ENCODE results near the gene PDP2. TPM values are rescaled to one million over a fixed set of nuclear protein-coding genes. Genes with fewer than 3 reads are reported as not detected.

Gene PDP2
- total and polyA plus RNA-seq, 10 of the 15 experiments (the other 5 are each of a cell fraction or from before 2014, with no cell fraction given), result 1.9 to 31.1 (median 6.2) TPM

GRCh38 chr16:66890799-66891198 is 10.5 kb downstream of the PDP2 start:
- H2AFZ ChIP-seq (ENCODE audit: control insufficient read depth, low read depth, low read length), result no peak overlapping the region
- ChIA-PET CTCF (interaction anchor here (0.8 to 9.7 kb wide), 7 partner anchors 7 to 35 kb away, joined by 3 to 77 read pairs (median 6); partner anchors contain the start of genes PDP2 and RRAD), POLR2A (interaction anchor here (1.5 kb wide), 1 partner anchor 8 kb away, joined by 5 read pairs; no protein-coding TSS in a partner anchor), SMC1A (ENCODE audit: uncharacterized antibody, unreplicated experiment) (interaction anchor here (0.8 to 1.5 kb wide), 4 partner anchors 9 to 86 kb away, joined by 3 to 4 read pairs (median 4); no protein-coding TSS in a partner anchor), RAD21 (ENCODE audit: unreplicated experiment) (interaction anchor here (1.1 kb wide), 1 partner anchor 10 kb away, joined by 3 read pairs; the partner anchor contains the start of gene PDP2)
- no peak for DNase-seq (ENCODE audit: low read depth, low spot score)
- no peak for FAIRE-seq
- no peaks in the 10 kb centered on the region for H3K79me2 ChIP-seq (ENCODE audit: control insufficient read depth, insufficient read depth, low read length)
- no peak overlapping the region for H3K4me2 ChIP-seq (ENCODE audit: control insufficient read depth, insufficient read depth)
- H4K20me1 ChIP-seq (ENCODE audit: control insufficient read depth, insufficient read depth), result no peaks in the 10 kb centered on the region
- H3K4me3 ChIP-seq, result no peak overlapping the region
- in situ Hi-C loops (cut with MboI), result no loop called here
- peaks cover 0 to 3% of the 10 kb centered on the region in 2 experiments; a peak in 3 of 4 replicates for H3K36me3 ChIP-seq (ENCODE audit: control insufficient read depth in 2 of 2, insufficient read depth in 2 of 2, low read length in 1 of 2)
- no peak for ATAC-seq
- no peaks in the 10 kb centered on the region for H3K9me3 ChIP-seq (replicated peaks; ENCODE audit: control insufficient read depth, insufficient read depth, low read length)
- BruUV-seq (replicated peaks), result no TSS peak
- intact Hi-C loops (cut with micrococcal nuclease; ENCODE audit: unreplicated experiment), result no loop called here
- no peaks in the 10 kb centered on the region for H3K27me3 ChIP-seq (replicated peaks in 1 of 2; ENCODE audit: control insufficient read depth in 2 of 2, insufficient read depth in 2 of 2, low read length in 1 of 2)
- 96% methylated on average over 2 of the region's 2 CpGs for WGBS (ENCODE audit: insufficient coverage, insufficient replicate concordance, low lambda C conversion rate, missing lambda C conversion rate)
- H3K4me1 ChIP-seq (ENCODE audit: control insufficient read depth, insufficient read depth, low read length), result no peaks in the 10 kb centered on the region; the same call in 1 of the 2 replicates
- no peak overlapping the region for H3K9ac ChIP-seq (ENCODE audit: control insufficient read depth, insufficient read depth, low read length)
- H3K27ac ChIP-seq (ENCODE audit: control insufficient read depth, insufficient read depth), result no peak overlapping the region
- TF ChIP-seq ZNF217 (IDR thresholded peaks at IDR 0.05) (no peak), ZNF24 (IDR thresholded peaks at IDR 0.05) (no peak), ZNF592 (IDR thresholded peaks at IDR 0.05) (no peak), WRNIP1 (IDR thresholded peaks at IDR 0.05; ENCODE audit: borderline replicate concordance, low read depth, low read length) (no peak), RELB (IDR thresholded peaks at IDR 0.05; ENCODE audit: low read depth) (no peak), RAD51 (IDR thresholded peaks at IDR 0.05) (no peak), EED (IDR thresholded peaks at IDR 0.05; ENCODE audit: low read depth) (no peak), IRF4 (IDR thresholded peaks at IDR 0.05; ENCODE audit: low read depth, low read length) (no peak), E2F8 (IDR thresholded peaks at IDR 0.05; ENCODE audit: low read depth, partially characterized antibody) (no peak), SKIL (IDR thresholded peaks at IDR 0.05; ENCODE audit: low read depth, poor library complexity, severe bottlenecking) (no peak), ZZZ3 (IDR thresholded peaks at IDR 0.05; ENCODE audit: control insufficient read depth, insufficient read length, low read depth) (no peak), NR2C1 (IDR thresholded peaks at IDR 0.05) (no peak), FOXM1 (IDR thresholded peaks at IDR 0.05; ENCODE audit: low read depth, low read length) (no peak), CHD2 (IDR thresholded peaks at IDR 0.05; ENCODE audit: borderline replicate concordance, low read depth, low read length) (no peak)

Measured in GM12878 (cell line).